Stomach (tissue), 4 donors: ENCODE data around the gene CDRT4.

Experiments
- EP300 ChIP-seq: sonication (generic); formaldehyde crosslinking; IDR thresholded peaks from one replicate; pipeline ENCODE4 v1.6.1; 2017; ENCODE audit warnings: antibody characterized with exemption
- POLR2A ChIP-seq, 4 donors: fragments of 450-650 bp; IDR thresholded peaks; one replicate each; pipeline ENCODE4 v1.6.1; 2016; ENCODE audit warnings: antibody characterized with exemption in 4 of 4, control low read depth in 2 of 4, mild to moderate bottlenecking in 1 of 4, moderate library complexity in 1 of 4
- POLR2AphosphoS5 ChIP-seq, 3 donors: sonication (generic); formaldehyde crosslinking; IDR thresholded peaks; one replicate each; pipeline ENCODE4 v1.6.1; 2016; ENCODE audit warnings: antibody characterized with exemption in 3 of 3
- TF ChIP-seq, protein P1 (sequence below), 7 experiments: fragments of 450-650 bp in 4 of 7; fragments of 200-600 bp in 3 of 7; sonication (generic) in 3 of 7; IDR thresholded peaks; one replicate each; pipeline ENCODE4 v1.5.1; 2016 to 2019; ENCODE audit warnings: antibody characterized with exemption in 7 of 7, control low read depth in 2 of 7, mild to moderate bottlenecking in 1 of 7

DNA sequence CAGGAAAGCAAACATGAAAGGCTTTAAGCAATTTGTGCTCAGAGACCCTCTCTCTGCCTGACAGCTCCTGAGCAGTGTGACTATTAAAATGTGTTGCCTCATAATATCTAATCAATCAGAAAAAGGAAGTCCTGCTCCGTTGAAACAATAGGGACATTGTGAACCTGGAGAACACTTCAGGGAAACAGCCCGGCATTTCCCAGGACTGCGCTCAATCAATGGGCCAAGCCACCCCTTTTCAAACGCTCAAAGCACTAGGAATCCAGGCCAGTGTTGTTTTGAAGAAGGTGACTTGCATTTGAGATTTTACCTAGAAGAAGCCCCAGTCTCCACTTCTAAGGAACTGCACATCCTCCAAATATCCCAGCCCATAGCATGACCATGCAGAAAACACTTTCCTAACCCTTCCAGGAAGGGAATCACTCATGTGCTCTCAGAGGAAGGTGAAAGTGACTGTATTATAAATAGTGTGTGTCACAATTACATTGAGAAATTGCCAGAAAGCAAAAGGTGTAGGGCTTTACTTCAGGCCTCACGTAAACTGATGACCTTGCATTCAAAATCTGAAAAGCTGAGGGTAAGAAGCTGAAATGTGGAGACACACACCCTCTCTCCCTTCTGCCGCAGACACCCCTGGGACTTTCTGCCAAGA, 19.4 kb downstream of the CDRT4 start:
- no peak for TF ChIP-seq POLR2AphosphoS5 (IDR thresholded peaks at IDR 0.05)
- TF ChIP-seq POLR2A (IDR thresholded peaks at IDR 0.05), result no peak
- TF ChIP-seq, protein P1, sequence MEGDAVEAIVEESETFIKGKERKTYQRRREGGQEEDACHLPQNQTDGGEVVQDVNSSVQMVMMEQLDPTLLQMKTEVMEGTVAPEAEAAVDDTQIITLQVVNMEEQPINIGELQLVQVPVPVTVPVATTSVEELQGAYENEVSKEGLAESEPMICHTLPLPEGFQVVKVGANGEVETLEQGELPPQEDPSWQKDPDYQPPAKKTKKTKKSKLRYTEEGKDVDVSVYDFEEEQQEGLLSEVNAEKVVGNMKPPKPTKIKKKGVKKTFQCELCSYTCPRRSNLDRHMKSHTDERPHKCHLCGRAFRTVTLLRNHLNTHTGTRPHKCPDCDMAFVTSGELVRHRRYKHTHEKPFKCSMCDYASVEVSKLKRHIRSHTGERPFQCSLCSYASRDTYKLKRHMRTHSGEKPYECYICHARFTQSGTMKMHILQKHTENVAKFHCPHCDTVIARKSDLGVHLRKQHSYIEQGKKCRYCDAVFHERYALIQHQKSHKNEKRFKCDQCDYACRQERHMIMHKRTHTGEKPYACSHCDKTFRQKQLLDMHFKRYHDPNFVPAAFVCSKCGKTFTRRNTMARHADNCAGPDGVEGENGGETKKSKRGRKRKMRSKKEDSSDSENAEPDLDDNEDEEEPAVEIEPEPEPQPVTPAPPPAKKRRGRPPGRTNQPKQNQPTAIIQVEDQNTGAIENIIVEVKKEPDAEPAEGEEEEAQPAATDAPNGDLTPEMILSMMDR (IDR thresholded peaks at IDR 0.05), result no peak
- no peak for TF ChIP-seq EP300
